GM12872 (cell line): ENCODE measurements around the gene PPP1R3C.

Source experiments
- TF ChIP-seq, protein P1 (sequence below): IDR thresholded peaks from 3 replicates; pipeline ENCODE4 v1.5.1; 2011; ENCODE audit warnings: low read depth, mild to moderate bottlenecking, low read length, moderate library complexity; ENCODE audit not compliant: insufficient read depth

Gene PPP1R3C

DNA sequence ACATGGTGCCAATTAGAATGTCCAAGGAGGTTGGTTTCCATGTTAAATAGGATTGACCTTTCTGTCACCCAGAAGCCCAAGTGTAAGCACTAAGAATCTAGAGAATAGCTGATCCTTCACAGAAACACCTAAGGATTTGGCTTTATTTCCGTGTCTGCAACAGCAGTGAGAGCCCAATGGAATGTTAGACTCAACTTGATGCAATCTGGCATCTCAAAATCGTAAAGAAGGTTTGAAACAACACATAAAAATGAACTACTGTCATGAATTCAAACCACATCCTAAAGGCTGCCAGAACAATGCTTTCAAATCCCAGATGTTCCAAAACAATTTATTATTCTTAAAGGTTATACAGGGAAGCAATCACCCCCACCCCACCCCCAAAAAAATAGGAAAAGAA is 18.6 kb downstream of the PPP1R3C start:
- TF ChIP-seq, protein P1, sequence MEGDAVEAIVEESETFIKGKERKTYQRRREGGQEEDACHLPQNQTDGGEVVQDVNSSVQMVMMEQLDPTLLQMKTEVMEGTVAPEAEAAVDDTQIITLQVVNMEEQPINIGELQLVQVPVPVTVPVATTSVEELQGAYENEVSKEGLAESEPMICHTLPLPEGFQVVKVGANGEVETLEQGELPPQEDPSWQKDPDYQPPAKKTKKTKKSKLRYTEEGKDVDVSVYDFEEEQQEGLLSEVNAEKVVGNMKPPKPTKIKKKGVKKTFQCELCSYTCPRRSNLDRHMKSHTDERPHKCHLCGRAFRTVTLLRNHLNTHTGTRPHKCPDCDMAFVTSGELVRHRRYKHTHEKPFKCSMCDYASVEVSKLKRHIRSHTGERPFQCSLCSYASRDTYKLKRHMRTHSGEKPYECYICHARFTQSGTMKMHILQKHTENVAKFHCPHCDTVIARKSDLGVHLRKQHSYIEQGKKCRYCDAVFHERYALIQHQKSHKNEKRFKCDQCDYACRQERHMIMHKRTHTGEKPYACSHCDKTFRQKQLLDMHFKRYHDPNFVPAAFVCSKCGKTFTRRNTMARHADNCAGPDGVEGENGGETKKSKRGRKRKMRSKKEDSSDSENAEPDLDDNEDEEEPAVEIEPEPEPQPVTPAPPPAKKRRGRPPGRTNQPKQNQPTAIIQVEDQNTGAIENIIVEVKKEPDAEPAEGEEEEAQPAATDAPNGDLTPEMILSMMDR = no peak

DNA sequence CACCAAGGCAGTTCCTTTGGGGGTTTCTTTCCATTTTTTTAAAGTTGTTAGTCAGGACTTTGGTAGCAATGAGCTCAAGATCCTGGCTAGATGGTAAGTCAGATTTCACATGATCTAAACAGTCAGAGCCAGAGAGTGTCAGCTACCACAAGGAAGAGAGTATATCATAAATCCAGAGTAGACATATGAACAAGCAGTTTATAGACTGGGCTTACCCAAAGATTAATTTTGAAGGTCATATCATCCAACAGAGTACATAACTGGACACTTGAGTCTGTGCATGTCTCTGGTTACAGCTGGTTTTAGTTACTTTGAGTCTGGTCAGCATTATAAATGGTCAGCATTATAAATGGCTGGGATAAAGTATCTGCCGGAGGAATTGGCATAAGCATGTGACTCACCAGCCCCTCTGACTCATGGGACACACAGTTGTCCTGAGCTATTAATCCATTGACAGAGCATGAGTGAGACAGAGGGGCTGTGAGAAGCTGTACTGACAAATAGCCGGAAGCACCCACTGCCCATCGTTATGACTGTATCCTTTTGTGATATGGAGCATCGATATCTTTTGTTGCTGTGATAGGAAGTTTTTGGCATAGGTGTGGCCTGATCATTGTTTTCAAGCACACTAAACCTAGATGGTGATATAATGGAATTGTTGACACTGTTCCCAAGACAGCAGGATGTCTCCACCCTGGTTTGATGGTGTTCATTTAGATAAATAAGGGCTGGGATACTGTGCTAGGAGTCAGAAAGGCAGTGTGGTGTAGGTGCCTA is 19.3 kb downstream of the PPP1R3C start:
- TF ChIP-seq, protein P1 = no peak

DNA sequence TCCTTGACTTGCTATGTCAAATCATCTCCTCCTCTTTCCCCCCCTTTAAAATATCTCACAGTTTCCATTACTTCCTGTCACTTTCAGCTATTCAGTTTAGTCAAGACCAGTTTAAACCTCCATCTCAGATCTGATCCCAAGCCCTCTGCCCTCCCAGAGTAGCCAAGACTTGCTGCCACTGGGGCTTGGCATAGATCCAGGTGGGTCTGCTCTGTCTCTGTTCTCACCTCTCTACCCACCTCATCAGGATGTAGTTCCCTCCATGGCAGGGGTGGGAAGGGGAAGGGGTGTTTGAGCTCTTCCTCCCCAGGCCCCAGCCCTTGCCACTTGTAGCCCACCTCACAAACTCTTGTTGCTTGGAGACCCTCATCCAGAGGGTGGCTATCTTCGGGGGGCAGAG is 22.0 kb downstream of the PPP1R3C start:
- TF ChIP-seq, protein P1 = no peak

DNA sequence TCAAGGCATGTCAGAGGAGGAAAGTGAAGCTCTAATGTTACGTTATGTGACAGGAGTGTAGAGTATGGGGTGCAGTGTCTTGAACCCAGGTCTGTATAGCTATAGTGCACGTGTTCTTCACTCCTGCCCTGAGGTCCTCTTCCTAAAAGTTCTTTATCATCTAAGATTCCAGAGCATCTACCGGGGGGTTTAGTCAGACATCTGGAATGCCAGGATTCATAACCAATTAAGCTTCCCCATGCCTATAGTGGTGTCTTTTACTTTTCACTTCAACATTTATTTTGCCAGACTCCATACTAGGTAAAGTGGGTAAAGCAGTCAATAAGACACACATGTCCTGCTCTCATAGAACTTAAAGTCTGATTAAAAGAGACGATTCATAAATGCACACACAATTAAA is 22.4 kb downstream of the PPP1R3C start:
- TF ChIP-seq, protein P1 = no peak

GRCh38 chr10:91607646-91608403 is 25.0 kb downstream of the PPP1R3C start:
- TF ChIP-seq, protein P1 = no peak

GRCh38 chr10:91605968-91606367 is 26.9 kb downstream of the PPP1R3C start:
- TF ChIP-seq, protein P1 = no peak
